ENCODE data around the gene ARHGAP24.

The ARHGAP24 gene

GRCh38 chr4:85700362-85700761 is 225.4 kb downstream of the ARHGAP24 start:
- no peak for DNase-seq (ENCODE audit: low read depth)

DNA sequence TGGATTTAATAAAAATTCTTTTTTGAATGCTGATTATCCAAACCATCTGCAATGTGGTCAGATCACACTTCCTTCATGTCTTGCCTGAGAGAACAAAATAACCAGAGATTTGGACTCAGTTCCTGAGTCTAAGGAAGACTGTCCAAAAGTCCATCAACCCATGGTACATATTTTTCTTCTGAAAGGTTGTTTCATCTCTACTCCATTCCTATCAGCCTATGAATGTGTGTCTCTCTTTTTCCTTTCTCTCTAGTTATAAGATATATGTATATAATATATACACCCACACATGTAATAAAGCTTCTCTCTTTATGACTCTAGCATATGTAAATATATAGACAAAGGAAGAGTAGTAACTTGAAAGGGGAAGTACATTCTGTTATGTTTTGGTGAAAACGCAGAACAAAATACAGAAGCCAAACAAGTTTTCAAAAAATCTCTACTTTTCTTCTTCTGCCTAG is 226.9 kb downstream of the ARHGAP24 start:
- no peak for DNase-seq (ENCODE audit: low read depth)

GRCh38 chr4:85703096-85703495 is 228.1 kb downstream of the ARHGAP24 start:
- DNase-seq (ENCODE audit: low read depth), result no peak

DNA sequence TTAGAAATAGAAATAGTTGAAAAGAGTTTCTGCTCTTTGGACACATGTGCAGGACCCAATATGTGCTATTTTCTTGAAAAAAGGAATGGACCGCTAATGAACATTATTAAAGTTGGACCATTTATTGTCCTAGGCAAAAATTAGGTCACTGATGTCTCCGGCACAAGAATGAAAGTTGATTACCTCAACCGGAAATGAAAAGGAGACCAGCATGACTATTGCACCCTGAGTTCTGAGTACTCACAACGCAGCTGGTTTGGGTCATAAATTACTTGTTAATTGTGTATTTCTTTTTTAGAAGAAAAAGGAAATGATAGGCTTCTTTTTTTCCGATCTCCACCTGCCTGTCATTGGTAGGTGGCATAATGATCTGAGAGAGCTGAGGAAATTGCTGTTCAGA is 232.7 kb downstream of the ARHGAP24 start:
- DNase-seq (ENCODE audit: low read depth), result no peak

- no peak for DNase-seq (ENCODE audit: low read depth)
Observed at GRCh38 chr4:85708468-85708867, 233.5 kb downstream of the ARHGAP24 start.

- DNase-seq (ENCODE audit: low read depth), result no peak
Observed at GRCh38 chr4:85713005-85713404, 238.1 kb downstream of the ARHGAP24 start.

- no peak for DNase-seq (ENCODE audit: low read depth)
Observed at GRCh38 chr4:85715991-85716737, 241.2 kb downstream of the ARHGAP24 start.

GRCh38 chr4:85717351-85717750 is 242.4 kb downstream of the ARHGAP24 start:
- DNase-seq (ENCODE audit: low read depth), result no peak

DNA sequence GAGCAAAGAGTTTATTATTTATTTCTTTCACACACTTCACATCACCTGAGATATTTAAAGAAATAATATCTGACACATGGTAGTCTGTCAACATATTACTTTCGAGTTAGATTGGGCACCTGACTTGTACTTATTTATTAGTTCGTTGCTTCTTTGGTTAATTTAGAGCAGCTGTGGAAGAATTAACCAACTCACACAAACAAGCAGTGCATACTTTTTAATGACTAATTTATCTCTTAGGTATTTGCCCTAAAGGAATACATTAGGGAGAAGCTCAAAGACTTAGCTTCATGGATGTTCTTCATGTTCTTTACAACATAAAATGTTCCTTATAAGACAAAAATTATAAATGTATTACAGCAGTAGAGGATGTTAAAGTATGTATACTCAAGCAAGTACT is 242.9 kb downstream of the ARHGAP24 start:
- DNase-seq (ENCODE audit: low read depth), result no peak

DNA sequence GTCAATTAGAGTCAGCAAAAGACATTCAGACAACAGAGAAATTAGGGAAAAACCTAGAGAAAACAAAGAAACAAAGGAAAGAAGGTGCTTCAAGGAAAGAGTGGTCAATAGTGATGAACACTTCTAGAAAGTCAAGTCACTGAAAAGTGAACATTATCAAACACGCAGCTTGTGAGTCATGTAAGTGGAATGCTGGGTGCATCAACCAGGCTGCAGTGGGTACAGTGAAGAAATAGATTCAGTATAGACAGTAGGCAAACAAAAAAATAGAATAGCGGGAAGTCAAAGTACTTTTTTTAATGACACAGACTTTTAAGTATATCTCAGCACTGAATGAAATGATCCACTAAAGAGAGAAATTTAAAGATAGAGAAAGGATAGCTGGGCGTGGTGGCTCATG is 245.8 kb downstream of the ARHGAP24 start:
- DNase-seq (ENCODE audit: low read depth), result no peak

GRCh38 chr4:85722401-85722800 is 247.5 kb downstream of the ARHGAP24 start:
- no peak for DNase-seq (ENCODE audit: low read depth)

DNA sequence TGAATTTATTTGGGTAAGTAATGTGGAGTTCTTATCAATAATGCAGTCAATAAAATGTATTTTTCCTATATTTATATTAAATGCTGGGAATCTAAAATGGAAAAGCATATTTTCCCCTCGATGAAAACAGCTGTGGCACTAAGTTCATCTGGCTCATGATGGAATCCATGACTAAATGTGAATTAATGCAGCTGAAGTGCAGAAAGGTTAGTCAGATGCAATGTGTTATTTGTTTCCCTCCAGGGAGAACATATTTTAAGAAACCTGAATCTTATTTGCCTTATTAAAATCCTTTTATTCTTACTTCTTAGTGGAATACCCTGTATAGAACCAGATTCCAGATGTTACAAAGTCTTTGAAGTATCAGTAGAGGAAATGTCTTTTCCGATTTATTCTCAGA is 247.9 kb downstream of the ARHGAP24 start:
- no peak for DNase-seq (ENCODE audit: low read depth)

DNA sequence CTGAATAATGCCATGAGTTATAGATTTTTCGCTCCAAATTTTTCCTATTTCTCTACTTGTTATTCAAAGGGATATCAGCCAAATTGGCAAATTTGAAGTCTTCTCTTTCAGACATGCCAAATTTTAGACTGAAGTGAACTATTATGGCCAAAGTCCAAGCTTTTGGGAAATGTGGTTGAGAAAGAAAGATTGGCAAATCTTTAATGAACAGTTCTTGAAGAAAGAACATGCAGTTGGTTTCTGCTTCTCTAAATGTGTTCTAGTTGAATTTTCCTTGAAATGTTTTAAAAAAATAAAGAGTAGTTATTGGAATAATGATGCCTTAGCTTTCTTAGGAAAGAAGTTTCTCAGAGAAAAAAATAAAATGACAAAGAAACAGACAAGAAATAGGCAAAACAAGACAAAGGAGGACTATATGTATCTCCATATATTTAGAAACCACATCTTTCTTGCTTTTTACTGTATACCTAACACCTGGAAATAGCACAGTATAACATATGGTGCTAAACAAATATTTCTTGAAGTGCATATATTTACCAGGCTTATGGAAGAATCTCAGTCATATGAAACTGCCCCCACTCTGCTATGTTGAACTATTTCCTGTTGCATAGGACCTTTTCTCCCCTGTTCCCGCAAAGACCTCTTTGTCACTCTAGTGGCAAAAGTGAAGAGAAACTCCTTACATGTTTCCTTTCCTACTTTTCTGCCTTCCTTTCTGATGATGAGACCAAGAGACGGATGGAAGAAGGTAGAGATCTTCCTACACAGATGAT is 250.0 kb downstream of the ARHGAP24 start:
- no peak for DNase-seq (ENCODE audit: low read depth)

DNA sequence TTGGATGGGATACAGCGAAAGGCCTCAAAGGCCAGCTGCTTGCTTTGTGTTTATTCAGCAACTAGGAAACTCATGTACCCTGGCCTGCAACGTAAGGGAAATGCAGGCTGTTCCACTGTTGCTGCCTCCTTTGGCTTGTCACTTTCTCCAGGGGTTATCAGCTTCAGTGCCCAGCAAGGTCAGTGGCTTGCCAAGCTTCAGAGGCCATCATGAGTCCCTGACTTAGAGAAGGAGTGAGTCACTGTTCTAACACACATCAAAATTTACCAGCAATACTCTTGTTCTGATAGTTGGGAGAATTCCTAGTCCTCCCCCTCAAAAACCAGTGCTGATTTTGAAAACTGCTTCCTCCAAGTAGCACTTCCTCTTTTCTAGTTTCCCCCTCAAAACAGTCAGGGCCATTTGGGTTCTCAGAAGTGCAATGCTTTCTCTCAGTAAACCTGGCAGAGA is 250.8 kb downstream of the ARHGAP24 start:
- no peak for DNase-seq (ENCODE audit: low read depth)

GRCh38 chr4:85726555-85726954 is 251.6 kb downstream of the ARHGAP24 start:
- DNase-seq (ENCODE audit: low read depth), result no peak

DNA sequence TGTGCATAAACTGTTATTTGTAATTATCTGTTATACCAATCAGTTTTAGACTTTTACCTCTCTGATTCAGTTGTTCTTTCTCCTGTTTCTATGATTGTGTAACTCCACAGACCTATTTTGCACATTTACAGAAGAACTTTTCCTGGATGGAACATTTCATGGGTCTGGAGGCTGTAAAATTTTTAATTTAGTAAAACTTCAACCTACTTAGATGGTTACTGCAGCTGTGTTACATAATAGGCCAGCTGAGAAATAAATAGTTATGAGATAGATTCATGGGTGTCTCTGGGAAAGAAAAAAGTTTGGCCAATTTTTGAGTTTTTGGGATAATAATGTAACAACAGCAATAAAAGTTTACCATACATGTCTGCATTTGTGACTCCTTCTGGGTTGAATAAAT is 253.5 kb downstream of the ARHGAP24 start:
- DNase-seq (ENCODE audit: low read depth), result no peak

- DNase-seq (ENCODE audit: low read depth), result no peak
Observed at GRCh38 chr4:85732124-85732523, 257.2 kb downstream of the ARHGAP24 start.

DNA sequence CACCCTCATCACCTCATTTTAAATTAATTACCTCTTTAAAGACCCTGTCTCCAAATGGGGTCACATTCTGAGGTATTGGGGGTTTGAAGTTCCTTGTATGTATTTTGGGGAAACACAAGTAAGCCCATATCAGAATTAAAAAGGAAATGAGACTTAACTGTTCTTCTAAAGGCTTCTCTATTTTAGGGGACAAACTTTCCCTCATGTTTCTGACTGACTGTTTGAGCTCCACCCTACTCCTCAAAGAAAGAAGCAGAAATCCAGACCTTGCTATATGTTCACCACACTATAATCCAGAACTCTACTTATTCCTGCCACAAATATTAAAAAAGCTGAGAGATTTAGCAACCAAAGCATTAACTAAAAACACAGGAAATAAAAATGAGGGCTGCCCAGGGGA is 258.8 kb downstream of the ARHGAP24 start:
- no peak for DNase-seq (ENCODE audit: low read depth)

- no peak for DNase-seq (ENCODE audit: low read depth)
Observed at GRCh38 chr4:85734424-85734831, 259.5 kb downstream of the ARHGAP24 start.

GRCh38 chr4:85736571-85736970 is 261.6 kb downstream of the ARHGAP24 start:
- DNase-seq (ENCODE audit: low read depth), result no peak

DNA sequence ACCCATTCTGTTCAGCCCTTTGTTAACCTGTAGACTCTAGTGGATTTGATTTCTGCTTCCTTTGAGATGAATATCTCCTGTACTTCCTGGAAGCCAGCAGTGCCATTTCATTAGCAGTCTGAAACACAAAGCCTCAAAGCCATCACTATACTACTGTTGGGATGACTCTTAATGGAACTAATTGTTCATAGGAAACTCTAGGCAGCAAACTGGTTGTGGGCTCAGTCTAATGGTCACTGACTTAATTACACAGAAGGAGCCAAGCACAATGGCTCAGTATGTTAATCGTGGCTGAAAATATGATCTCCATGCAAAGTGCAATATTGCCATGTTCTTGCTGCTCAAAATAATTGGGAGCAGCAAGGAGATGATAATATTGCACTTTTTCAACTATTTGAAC is 262.3 kb downstream of the ARHGAP24 start:
- DNase-seq (ENCODE audit: low read depth), result no peak

GRCh38 chr4:85738721-85739120 is 263.8 kb downstream of the ARHGAP24 start:
- DNase-seq (ENCODE audit: low read depth), result no peak

DNA sequence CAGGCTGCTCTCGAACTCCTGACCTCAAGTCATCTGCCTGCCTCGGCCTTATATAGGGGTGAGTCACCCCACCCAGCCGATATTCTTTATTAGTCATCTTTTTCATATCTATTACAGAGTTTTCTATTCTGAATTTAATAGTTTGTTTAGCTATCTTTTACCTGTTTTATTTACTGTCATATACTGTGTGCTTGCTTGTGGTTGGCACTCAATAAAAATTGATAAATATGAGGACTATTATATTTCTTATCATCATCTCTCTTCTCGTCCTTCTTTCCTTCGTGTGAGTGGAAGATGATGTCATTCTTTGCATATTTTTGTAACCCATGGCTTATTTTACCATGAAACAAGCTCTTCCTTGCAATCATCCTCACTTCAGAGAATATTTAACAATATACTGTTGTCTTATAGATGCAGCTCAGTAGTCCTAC is 265.5 kb downstream of the ARHGAP24 start:
- DNase-seq (ENCODE audit: low read depth), result no peak

All from stimulated activated CD8-positive, alpha-beta memory T cell treated with anti-CD3 and anti-CD28 coated beads, Interleukin-7, amount 100 ng/mL, for 24 hours (primary cell).